Right atrium auricular region (tissue), 2 donors: ENCODE results near the gene SERPINA4. TPM values are rescaled to one million over a fixed set of nuclear protein-coding genes. Genes with fewer than 3 reads are reported as not detected.

Source experiments
- DNase-seq: peaks from one replicate; pipeline ENCODE4 v3.0.0-alpha.2; 2019; ENCODE audit warnings: low spot score
- H3K27ac ChIP-seq, 2 donors: fragments of 200-600 bp; sonication (generic); 1 replicate in 1 of 2; 2 replicates in 1 of 2; pipeline ENCODE4 v1.5.1; 2016 to 2019
- H3K27me3 ChIP-seq, 2 donors: fragments of 200-600 bp; sonication (generic); one replicate each; pipeline versions ENCODE4 v1.5.1 to v1.6.0; 2017 to 2019
- H3K36me3 ChIP-seq: fragments of 200-600 bp; sonication (generic); one replicate; pipeline ENCODE4 v1.5.1; 2016
- H3K4me1 ChIP-seq, 2 donors: fragments of 200-600 bp; sonication (generic); one replicate each; pipeline versions ENCODE4 v1.5.1 to v1.6.0; 2017 to 2019
- H3K4me3 ChIP-seq, 2 donors: fragments of 200-600 bp; sonication (generic); 1 replicate in 1 of 2; 2 replicates in 1 of 2; pipeline ENCODE4 v1.5.1; 2017 to 2019; ENCODE audit warnings: mild to moderate bottlenecking in 1 of 2, moderate library complexity in 1 of 2
- H3K9me3 ChIP-seq, 2 donors: fragments of 200-600 bp; sonication (generic); one replicate each; pipeline ENCODE4 v1.5.1; 2019
- CTCF ChIP-seq, 2 donors: fragments of 200-600 bp; sonication (generic); IDR thresholded peaks; one replicate each; pipeline ENCODE4 v1.5.1; 2019; ENCODE audit warnings: antibody characterized with exemption in 2 of 2
- total RNA-seq, 2 donors: library from RNA; depleted of rRNA; stranded (reverse); fragments of >200 nt; gene quantifications; one replicate each; pipeline ENCODE4 v1.1.0, GENCODE V29; 2016

Gene SERPINA4
- total RNA-seq, 2 donors from 2014 or later: not detected

DNA sequence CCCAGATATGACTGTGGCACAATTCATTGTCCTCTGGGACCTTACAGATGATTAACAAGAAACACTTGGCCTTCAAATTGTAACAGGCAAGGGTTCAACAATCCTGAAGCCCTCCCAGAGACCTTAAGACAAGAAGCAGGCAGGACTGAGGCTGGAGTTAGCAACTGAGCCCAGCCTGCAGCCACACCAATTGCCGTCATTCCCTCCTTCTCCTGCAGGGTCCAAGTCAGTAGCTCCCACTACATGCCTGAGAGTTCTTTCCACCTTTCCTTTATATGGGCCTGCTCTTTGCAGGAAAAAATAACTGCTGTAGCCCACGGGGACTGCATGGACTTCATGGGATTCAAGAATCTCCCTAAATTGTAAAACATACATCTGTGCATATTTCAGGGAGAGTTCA is 2.4 kb upstream of the SERPINA4 start:
- Histone ChIP-seq H3K27ac (no peak overlapping the region), H3K4me1 (no peaks in the 10 kb centered on the region), H3K4me3 (no peak overlapping the region), H3K9me3 (peaks cover 0 to 23% of the 10 kb centered on the region in 2 donors), H3K36me3 (no peaks in the 10 kb centered on the region), H3K27me3 (no peaks in the 10 kb centered on the region)
- no peak for TF ChIP-seq CTCF (IDR thresholded peaks at IDR 0.05)
- no peak for DNase-seq

DNA sequence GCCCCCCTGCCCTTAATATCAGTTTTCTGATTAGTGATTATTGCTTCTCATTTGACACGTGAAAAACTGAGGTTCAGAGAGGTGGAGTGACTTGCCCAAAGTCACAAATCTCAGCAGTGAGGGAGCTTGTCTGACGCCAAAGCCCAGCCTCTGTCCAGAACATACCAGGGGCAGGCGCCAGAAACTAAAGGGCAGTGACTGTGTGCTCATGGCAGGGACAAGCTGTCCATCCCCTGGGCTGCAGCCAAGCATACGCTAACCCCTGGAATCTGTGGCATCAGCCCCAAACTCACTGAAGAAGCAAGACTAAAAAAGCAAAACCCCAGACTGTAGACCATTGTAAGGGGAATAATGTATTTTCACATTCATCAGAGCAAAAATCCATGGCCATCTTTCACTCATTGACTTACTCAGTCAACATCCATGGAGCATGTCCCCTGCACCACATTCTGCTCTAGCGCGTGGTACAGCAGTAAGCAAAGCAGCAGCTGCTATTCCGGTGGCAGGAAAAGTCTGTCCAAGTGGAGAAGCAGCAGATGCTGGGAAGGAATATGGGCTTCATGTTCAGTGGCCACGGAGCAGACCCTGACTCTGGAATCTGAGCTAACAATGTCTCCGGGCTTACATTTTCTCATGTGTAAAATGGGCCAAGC is 1.5 kb upstream of the SERPINA4 start:
- Histone ChIP-seq H3K27me3 (no peaks in the 10 kb centered on the region), H3K36me3 (no peaks in the 10 kb centered on the region), H3K4me3 (no peak overlapping the region), H3K9me3 (peaks cover 0 to 14% of the 10 kb centered on the region in 2 donors), H3K4me1 (no peaks in the 10 kb centered on the region), H3K27ac (no peak overlapping the region)
- no peak for TF ChIP-seq CTCF (IDR thresholded peaks at IDR 0.05)
- DNase-seq: no peak

GRCh38 chr14:94560291-94560665 is 964 bp upstream of the SERPINA4 start:
- no peak overlapping the region for H3K27ac ChIP-seq
- H3K36me3 ChIP-seq: no peaks in the 10 kb centered on the region
- no peak for DNase-seq
- no peaks in the 10 kb centered on the region for H3K4me1 ChIP-seq
- H3K4me3 ChIP-seq: no peak overlapping the region
- peaks cover 0 to 8% of the 10 kb centered on the region in 2 donors for H3K9me3 ChIP-seq
- no peak for TF ChIP-seq CTCF (IDR thresholded peaks at IDR 0.05)
- H3K27me3 ChIP-seq: no peaks in the 10 kb centered on the region

DNA sequence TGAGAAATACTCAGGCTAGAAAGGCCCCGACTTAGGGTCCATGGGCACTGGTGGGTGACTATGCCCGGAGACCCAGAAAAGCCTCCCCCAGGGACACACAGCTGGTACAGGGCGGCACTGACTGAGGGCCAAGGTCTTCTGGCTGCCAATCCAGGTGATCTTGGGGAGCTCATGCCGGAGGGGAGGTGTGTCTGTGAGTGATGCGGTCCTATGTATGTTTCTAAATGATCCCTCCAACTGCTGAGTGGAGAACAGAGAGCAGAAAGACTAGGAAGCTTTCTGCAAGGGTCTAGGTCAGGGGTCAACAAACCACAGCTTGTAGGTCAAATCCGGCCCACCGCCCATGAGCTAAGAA is 391 bp downstream of the SERPINA4 start:
- no peak for TF ChIP-seq CTCF (IDR thresholded peaks at IDR 0.05)
- H3K36me3 ChIP-seq: no peaks in the 10 kb centered on the region
- H3K9me3 ChIP-seq: peaks cover 0 to 7% of the 10 kb centered on the region in 2 donors
- no peak for DNase-seq
- no peak overlapping the region for H3K27ac ChIP-seq
- no peaks in the 10 kb centered on the region for H3K4me1 ChIP-seq
- H3K27me3 ChIP-seq: no peaks in the 10 kb centered on the region
- no peak overlapping the region for H3K4me3 ChIP-seq

GRCh38 chr14:94562022-94562421 is 780 bp downstream of the SERPINA4 start:
- H3K9me3 ChIP-seq: peaks cover 0 to 7% of the 10 kb centered on the region in 2 donors
- no peak overlapping the region for H3K27ac ChIP-seq
- H3K4me1 ChIP-seq: no peaks in the 10 kb centered on the region
- no peaks in the 10 kb centered on the region for H3K27me3 ChIP-seq
- DNase-seq: no peak
- H3K36me3 ChIP-seq: no peaks in the 10 kb centered on the region
- H3K4me3 ChIP-seq: no peak overlapping the region
- no peak for TF ChIP-seq CTCF (IDR thresholded peaks at IDR 0.05)
